ENCODE data around the gene CDH13.

- TF ChIP-seq GATA2 (IDR thresholded peaks at IDR 0.05; ENCODE audit: low read depth, low read length) (no peak), GATA3 (IDR thresholded peaks at IDR 0.05; ENCODE audit: low read depth, low read length) (no peak)
These were observed 592.5 kb downstream of the CDH13 start for GRCh38 chr16:83219285-83219684.

Data from SH-SY5Y (cell line).